GM19395 (cell line): ENCODE results near the gene HECTD3.
A peak's percentile ranks its signal among the peaks of the same experiment; 100 is the strongest.

Source experiments
- ATAC-seq: cut with Tn5 transposase; IDR thresholded peaks from one replicate; pipeline ENCODE4 v1.9.1; 2021; ENCODE audit warnings: mild to moderate bottlenecking, moderate library complexity; ENCODE audit not compliant: unreplicated experiment

The HECTD3 gene

GRCh38 chr1:45010855-45011811 lies at the start of gene HECTD3:
Gene HECTD3 (minus strand): TSS chr1:45011324. CDS start chr1:45011257, 67 bp downstream.
- peak; percentile 68 for ATAC-seq

GRCh38 chr1:45059829-45060228 lies 48.7 kb upstream of the HECTD3 start:
- no peak for ATAC-seq

- no peak for ATAC-seq
These were observed 46.4 kb upstream of the HECTD3 start for GRCh38 chr1:45057542-45057941.

GRCh38 chr1:45051005-45051772 lies 40.1 kb upstream of the HECTD3 start:
- ATAC-seq = no peak

GRCh38 chr1:45047032-45047431 lies 35.9 kb upstream of the HECTD3 start:
- ATAC-seq = no peak

- no peak for ATAC-seq
These were observed 33.8 kb upstream of the HECTD3 start for GRCh38 chr1:45044916-45045315.

- no peak for ATAC-seq
These were observed 32.0 kb upstream of the HECTD3 start for GRCh38 chr1:45043094-45043493.

GRCh38 chr1:45040297-45040696 lies 29.2 kb upstream of the HECTD3 start:
- no peak for ATAC-seq

- ATAC-seq = no peak
These were observed 27.7 kb upstream of the HECTD3 start for GRCh38 chr1:45038661-45039364.

GRCh38 chr1:45038240-45038639 lies 27.1 kb upstream of the HECTD3 start:
- no peak for ATAC-seq

- no peak for ATAC-seq
These were observed 26.3 kb upstream of the HECTD3 start for GRCh38 chr1:45037456-45037855.

GRCh38 chr1:45035631-45036301 lies 24.6 kb upstream of the HECTD3 start:
- ATAC-seq = no peak

- no peak for ATAC-seq
These were observed 22.2 kb upstream of the HECTD3 start for GRCh38 chr1:45033356-45033755.

GRCh38 chr1:45032837-45033236 lies 21.7 kb upstream of the HECTD3 start:
- no peak for ATAC-seq

- no peak for ATAC-seq
These were observed 15.3 kb upstream of the HECTD3 start for GRCh38 chr1:45026446-45026845.

GRCh38 chr1:45023663-45024062 lies 12.5 kb upstream of the HECTD3 start:
- no peak for ATAC-seq

GRCh38 chr1:45018599-45019230 lies 7.6 kb upstream of the HECTD3 start:
- ATAC-seq = no peak

- no peak for ATAC-seq
These were observed 5.6 kb upstream of the HECTD3 start for GRCh38 chr1:45016767-45017166.

- no peak for ATAC-seq
These were observed 5.1 kb upstream of the HECTD3 start for GRCh38 chr1:45016090-45016697.

- no peak for ATAC-seq
These were observed 4.6 kb upstream of the HECTD3 start for GRCh38 chr1:45015683-45016082.
